Right ventricle myocardium inferior (tissue), 1 donor: ENCODE results near the gene KNSTRN. TPM values are rescaled to one million over a fixed set of nuclear protein-coding genes. Genes with fewer than 3 reads are reported as not detected.

Experiments
- ATAC-seq: fragments of 200-7000 bp; cut with Tn5 transposase; one replicate; pipeline ENCODE4 v1.9.1; 2020; ENCODE audit warnings: mild to moderate bottlenecking, moderate library complexity
- DNase-seq: peaks from one replicate; pipeline ENCODE4 v3.0.0; 2021; ENCODE audit errors: missing footprints
- intact Hi-C: fragments of 100-400 bp; cut with DNase I; formaldehyde crosslinking; loops from one replicate; pipeline ENCODE4 v1.11.0; 2022
- total RNA-seq: library from RNA; stranded (reverse); fragmentation: NEBNext Ultra II Directional; extraction: Animal tissue kit (Norgen Biotek cat#: 25700); gene quantifications from one replicate; pipeline ENCODE4 v1.2.1, GENCODE V29; 2021
- donor health status: DM: no; HTN: yes; CAD: no; lungs with severe emphysema.

The KNSTRN gene
- total RNA-seq, 1 donor from 2014 or later: 8.5 TPM

GRCh38 chr15:40437752-40438687, 55.5 kb downstream of the KNSTRN start:
- ATAC-seq (no peak), DNase-seq (no peak)
- intact Hi-C loops: no loop called here

- intact Hi-C loops: no loop called here
- ATAC-seq (no peak), DNase-seq (no peak)
Measured at GRCh38 chr15:40438712-40439111, 56.2 kb downstream of the KNSTRN start.

GRCh38 chr15:40439461-40439959, 57.0 kb downstream of the KNSTRN start:
- ATAC-seq (no peak), DNase-seq (no peak)
- intact Hi-C loops: no loop called here

DNA sequence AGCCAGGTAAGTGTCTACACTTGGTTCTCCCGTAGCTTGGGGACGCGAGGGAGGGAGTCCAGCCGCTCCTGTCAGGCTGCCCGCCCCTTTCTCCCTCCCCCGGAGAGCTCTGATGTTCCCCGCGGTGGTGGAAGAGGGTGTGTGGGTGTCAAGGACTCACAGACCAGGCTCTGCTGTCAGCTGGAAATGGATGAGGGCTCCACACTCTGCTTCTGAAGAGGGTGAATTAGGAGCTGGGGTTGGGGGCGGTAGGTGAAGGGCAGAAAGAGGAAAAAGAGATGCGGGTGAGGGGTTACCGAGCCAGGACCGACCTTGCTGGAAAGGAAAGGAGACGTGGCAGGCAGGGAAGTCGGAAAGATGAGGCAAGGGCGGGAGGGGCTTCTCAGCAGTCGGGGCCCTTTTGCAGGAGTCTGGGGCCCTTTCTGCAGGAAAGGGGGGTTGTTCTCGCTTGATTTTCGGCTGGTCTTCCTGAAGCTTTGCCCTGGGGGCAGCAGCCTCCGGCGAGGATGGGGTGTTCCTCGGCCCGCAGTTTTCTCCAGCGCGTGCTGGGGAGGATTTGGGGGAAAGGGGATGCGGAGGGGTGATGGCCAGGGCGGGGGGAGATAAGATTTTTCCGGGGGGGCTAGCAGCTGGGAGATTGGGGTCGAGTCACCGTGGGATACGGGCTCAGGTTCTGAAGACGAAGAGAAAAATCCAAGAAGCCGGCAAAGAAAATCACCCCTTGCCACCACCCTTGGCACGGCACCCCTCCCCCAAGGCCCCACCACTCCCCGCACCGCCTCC, 57.6 kb downstream of the KNSTRN start:
- ATAC-seq (peak; percentile 21), DNase-seq (no peak)
- intact Hi-C loops: loop anchor here (2.0 kb wide), 1 partner anchor 67 kb away; no protein-coding TSS in a partner anchor

DNA sequence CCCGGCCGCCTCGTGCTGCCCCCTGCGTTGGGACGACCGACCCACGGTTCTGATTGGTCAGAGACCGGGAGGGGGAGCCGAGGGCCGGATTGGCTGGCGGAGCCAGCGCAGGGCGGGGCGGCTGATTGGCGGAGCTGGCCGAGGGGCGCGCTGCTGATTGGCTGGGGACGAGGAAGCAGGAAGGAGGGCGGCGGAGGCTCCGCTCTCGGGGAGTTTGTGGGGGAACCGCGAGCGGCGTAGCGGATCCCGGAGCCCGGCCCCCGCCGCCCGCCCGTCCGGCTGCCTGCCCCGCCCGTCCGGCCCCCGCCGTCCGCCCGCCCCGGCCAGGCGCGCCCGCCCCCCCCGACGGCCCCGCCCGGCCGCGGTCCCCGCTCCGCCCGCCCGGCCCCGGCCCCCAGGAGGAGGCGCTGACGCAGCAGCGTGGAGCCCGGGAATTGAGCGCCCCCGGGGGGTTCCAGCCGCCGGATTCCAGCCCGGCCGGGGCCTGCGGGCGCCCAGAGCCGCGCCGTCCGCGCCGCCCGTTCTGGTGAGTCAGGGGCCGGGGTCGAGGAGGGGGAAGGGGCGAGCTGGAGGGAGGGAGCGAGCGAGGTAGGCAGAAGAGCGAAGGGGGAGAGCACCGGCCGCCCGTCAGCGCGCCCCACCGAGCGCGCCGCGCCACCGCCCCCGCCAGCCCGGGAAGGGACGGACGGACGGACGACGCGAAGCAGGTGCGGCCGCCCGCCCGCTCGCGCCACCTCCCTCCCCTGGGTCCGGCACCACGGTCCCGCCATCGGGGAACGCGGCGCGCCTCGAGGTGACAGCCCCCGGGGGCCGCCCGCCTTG, 58.4 kb downstream of the KNSTRN start, which contains the start of gene BAHD1:
Gene BAHD1, plus strand, starts transcription at position 211 of the 822 bp plus-strand sequence. CDS start 17,512 bp downstream, outside the sequence.
- peak; percentile 98 for DNase-seq
- ATAC-seq: peak; percentile 92
- intact Hi-C loops: loop anchor here (2.0 kb wide), 1 partner anchor 66 kb away; no protein-coding TSS in a partner anchor

GRCh38 chr15:40441565-40442531, 59.3 kb downstream of the KNSTRN start:
- ATAC-seq (no peak), DNase-seq (no peak)
- intact Hi-C loops: loop anchor here (2.0 kb wide), 1 partner anchor 65 kb away; no protein-coding TSS in a partner anchor

DNA sequence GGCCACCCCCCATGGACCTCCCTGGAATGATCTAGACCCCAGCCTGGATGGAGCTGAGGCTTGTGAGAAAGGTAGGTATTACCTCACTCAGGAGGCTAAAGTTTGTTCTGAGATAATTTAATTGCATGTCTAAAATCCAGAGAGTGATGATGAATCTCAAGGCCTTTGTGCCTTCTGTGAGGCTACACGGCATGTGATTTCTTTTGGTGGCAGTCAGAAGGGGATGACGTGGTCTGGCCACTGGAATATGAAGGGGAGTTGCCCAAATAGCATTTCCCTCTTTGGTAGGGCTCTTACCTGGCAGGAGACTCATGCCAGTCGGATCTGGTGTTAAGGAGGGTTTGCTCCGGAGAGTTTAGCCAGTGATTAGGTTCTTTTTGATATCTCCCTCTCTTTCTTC, 60.7 kb downstream of the KNSTRN start:
- intact Hi-C loops: no loop called here
- DNase-seq: no peak
- ATAC-seq: no peak

- ATAC-seq: no peak
- no peak for DNase-seq
- intact Hi-C loops: loop anchor here (2.0 kb wide), 1 partner anchor 29 kb away; no protein-coding TSS in a partner anchor
Measured at GRCh38 chr15:40443846-40444245, 61.3 kb downstream of the KNSTRN start.

Other genes starting within 250 kb of the KNSTRN start
- gene BUB1B, start 221.7 kb upstream of the KNSTRN start, total RNA-seq: 2.4 TPM
- 10.1 TPM for gene PAK6, start 143.7 kb upstream of the KNSTRN start, total RNA-seq
- 0.92 TPM for gene ANKRD63, start 99.7 kb upstream of the KNSTRN start, total RNA-seq
- 8.2 TPM for gene PLCB2, start 74.8 kb upstream of the KNSTRN start, total RNA-seq
- gene INAFM2, start 59.0 kb upstream of the KNSTRN start, total RNA-seq: 55.6 TPM
- gene CCDC9B, start 41.8 kb upstream of the KNSTRN start, total RNA-seq: 162 TPM
- not detected for gene PHGR1, start 31.7 kb upstream of the KNSTRN start, total RNA-seq
- gene DISP2, start 24.5 kb upstream of the KNSTRN start, total RNA-seq: 3.9 TPM
- gene IVD, start 23.1 kb downstream of the KNSTRN start, total RNA-seq: 88.6 TPM
- 17.7 TPM for gene BAHD1, start 58.2 kb downstream of the KNSTRN start, total RNA-seq
- 7.6 TPM for gene CHST14, start 88.3 kb downstream of the KNSTRN start, total RNA-seq
- gene CCDC32, start 182.3 kb downstream of the KNSTRN start, total RNA-seq: 15.6 TPM
- 8.3 TPM for gene RPUSD2, start 186.6 kb downstream of the KNSTRN start, total RNA-seq
- gene KNL1, start 211.5 kb downstream of the KNSTRN start, total RNA-seq: 0.54 TPM